ENCODE measurements around the gene TTYH2.

GRCh38 chr17:74231928-74232907 is 18.8 kb downstream of the TTYH2 start:
- no peak for TF ChIP-seq CTCF (IDR thresholded peaks at IDR 0.05)
- TF ChIP-seq POLR2A (IDR thresholded peaks at IDR 0.05) = no peak
